Vagina (tissue), 2 donors: ENCODE data around the gene CXADR.

Experiments used
- CTCF ChIP-seq, 3 experiments: fragments of 450-650 bp in 2 of 3; fragments of 200-600 bp in 1 of 3; sonication (generic) in 1 of 3; IDR thresholded peaks; one replicate each; pipeline ENCODE4 v1.5.1; 2017 to 2019; ENCODE audit warnings: antibody characterized with exemption in 3 of 3, mild to moderate bottlenecking in 2 of 3, moderate library complexity in 2 of 3
- POLR2A ChIP-seq, 2 donors: fragments of 450-650 bp; IDR thresholded peaks; one replicate each; pipeline ENCODE4 v1.6.1; 2017; ENCODE audit warnings: antibody characterized with exemption in 2 of 2, mild to moderate bottlenecking in 2 of 2, moderate library complexity in 2 of 2
- POLR2AphosphoS5 ChIP-seq, 2 donors: sonication (generic); formaldehyde crosslinking; IDR thresholded peaks; one replicate each; pipeline ENCODE4 v1.9.0; 2017; ENCODE audit warnings: antibody characterized with exemption in 2 of 2, mild to moderate bottlenecking in 2 of 2, low read depth in 1 of 2; ENCODE audit not compliant: insufficient read depth in 1 of 2

- TF ChIP-seq CTCF (IDR thresholded peaks at IDR 0.05) (no peak), POLR2AphosphoS5 (IDR thresholded peaks at IDR 0.05; ENCODE audit: insufficient read depth in 1 of 2, low read depth in 1 of 2) (no peak), POLR2A (IDR thresholded peaks at IDR 0.05) (no peak)
Measured at GRCh38 chr21:17495680-17496079, 17.2 kb upstream of the CXADR start.
